K562 (cell line): ENCODE results near the gene UBL5. TPM values are rescaled to one million over a fixed set of nuclear protein-coding genes. Genes with fewer than 3 reads are reported as not detected.

Experiments used
- DACH1 ChIP-seq: fragments of 450-650 bp; IDR thresholded peaks from 2 replicates; pipeline ENCODE4 v1.6.1; 2018; ENCODE audit not compliant: partially characterized antibody
- ESRRA ChIP-seq: fragments of 450-650 bp; IDR thresholded peaks from 2 replicates; pipeline ENCODE4 v1.6.1; 2014; ENCODE audit warnings: low read depth, mild to moderate bottlenecking, moderate library complexity, borderline replicate concordance
- MAFG ChIP-seq: fragments of 450-650 bp; conservative IDR thresholded peaks from 2 replicates; pipeline ENCODE4 v1.6.1; 2016; ENCODE audit warnings: missing genetic modification characterization, missing compliant biosample characterization
- MED1 ChIP-seq: sonication (generic); formaldehyde crosslinking; IDR thresholded peaks from 2 replicates; pipeline ENCODE4 v1.8.1; 2023; ENCODE audit warnings: missing genetic modification reagents, borderline replicate concordance
- SIN3A ChIP-seq, 2 experiments: fragments of 150-350 bp in 1 of 2; IDR thresholded peaks; 2 replicates each; pipeline ENCODE4 v1.6.1; 2011 to 2016; ENCODE audit warnings: borderline replicate concordance in 2 of 2, low read depth in 2 of 2, low read length in 2 of 2, mild to moderate bottlenecking in 2 of 2, moderate library complexity in 2 of 2; ENCODE audit not compliant: control insufficient read depth in 1 of 2
- SREBF2 ChIP-seq: sonication (generic); formaldehyde crosslinking; IDR thresholded peaks from 2 replicates; pipeline ENCODE4 v1.4.0; 2020; ENCODE audit warnings: mild to moderate bottlenecking, missing genetic modification reagents
- TAF7 ChIP-seq: fragments of 450-650 bp; IDR thresholded peaks from 2 replicates; pipeline ENCODE4 v1.6.1; 2016; ENCODE audit warnings: missing genetic modification characterization, missing compliant biosample characterization
- ZFP30 ChIP-seq: fragments of 250-450 bp; sonication (Bioruptor Pico); IDR thresholded peaks from 2 replicates; pipeline ENCODE4 v1.8.0; 2022; ENCODE audit warnings: moderate library complexity, mild to moderate bottlenecking, inconsistent platforms, borderline replicate concordance
- ZNF561 ChIP-seq: fragments of 450-650 bp; formaldehyde crosslinking; conservative IDR thresholded peaks from 2 replicates; pipeline ENCODE4 v1.4.0; 2020; ENCODE audit warnings: mild to moderate bottlenecking, moderate library complexity
- ZNF764 ChIP-seq: fragments of 250-450 bp; sonication (Bioruptor Pico); IDR thresholded peaks from 2 replicates; pipeline ENCODE4 v1.4.0; 2020; ENCODE audit warnings: low read depth, mild to moderate bottlenecking, moderate library complexity
- polyA plus RNA-seq, 8 experiments: library from polyadenylated mRNA; depleted of rRNA in 4 of 8; stranded (reverse) in 5 of 8; unstranded in 3 of 8; fragments of >200 nt; fragmentation: Nextera tagmentation in 2 of 8; fragmentation: Illumina TruSeq in 1 of 8; extraction: Ambion mirVana in 2 of 8; extraction: Trizol in 1 of 8; gene quantifications; 2 replicates each; pipeline versions ENCODE4 v1.2.1 to v1.2.3, GENCODE V29; 2011 to 2014; ENCODE audit warnings: inconsistent platforms in 1 of 8, missing spikeins in 1 of 8
- total RNA-seq, 7 experiments: library from RNA; depleted of rRNA in 6 of 7; stranded (reverse); fragments of >200 nt in 6 of 7; fragmentation: Illumina TruSeq in 2 of 7; extraction: Trizol in 2 of 7; gene quantifications; 2 replicates each; pipeline versions ENCODE4 v1.2.1 to v1.2.3, GENCODE V29; 2011 to 2021; ENCODE audit warnings: low replicate concordance in 1 of 7
- TF ChIP-seq, protein P1 (sequence below), 2 experiments: fragments of 150-350 bp in 1 of 2; IDR thresholded peaks; 2 replicates each; pipeline ENCODE4 v1.6.1; 2012 to 2016; ENCODE audit warnings: low read depth in 2 of 2, low read length in 2 of 2, mild to moderate bottlenecking in 1 of 2, moderate library complexity in 1 of 2
- TF ChIP-seq, protein P2 (sequence below): sonication (generic); formaldehyde crosslinking; IDR thresholded peaks from 2 replicates; pipeline ENCODE4 v1.8.0; 2022; ENCODE audit warnings: mild to moderate bottlenecking, missing genetic modification reagents
- TF ChIP-seq, protein P3 (sequence below): fragments of 450-650 bp; IDR thresholded peaks from 2 replicates; pipeline ENCODE4 v1.6.1; 2016; ENCODE audit warnings: antibody characterized with exemption
- TF ChIP-seq, protein P4 (sequence below), 2 experiments: fragments of 250-450 bp in 1 of 2; fragments of 450-650 bp in 1 of 2; sonication (Bioruptor Pico) in 1 of 2; IDR thresholded peaks; 2 replicates each; pipeline versions ENCODE4 v1.6.1 to v1.8.0; 2016 to 2021; ENCODE audit warnings: mild to moderate bottlenecking in 2 of 2, moderate library complexity in 2 of 2, missing compliant biosample characterization in 1 of 2, missing genetic modification characterization in 1 of 2
- TF ChIP-seq, protein P5 (sequence below): fragments of 200-800 bp; sonication (Bioruptor generic); IDR thresholded peaks from 2 replicates; pipeline ENCODE4 v1.6.1; 2017; ENCODE audit warnings: missing genetic modification characterization, missing compliant biosample characterization
- TF ChIP-seq, protein P6 (sequence below): fragments of 450-650 bp; conservative IDR thresholded peaks from 2 replicates; pipeline ENCODE4 v1.6.1; 2016; ENCODE audit warnings: missing genetic modification characterization, low read depth, mild to moderate bottlenecking, missing compliant biosample characterization, moderate library complexity

Gene UBL5
- total and polyA plus RNA-seq, 9 of the 15 experiments (the other 6 are each of a cell fraction or from before 2014, with no cell fraction given) = 410 to 1,266 (median 613) TPM

DNA sequence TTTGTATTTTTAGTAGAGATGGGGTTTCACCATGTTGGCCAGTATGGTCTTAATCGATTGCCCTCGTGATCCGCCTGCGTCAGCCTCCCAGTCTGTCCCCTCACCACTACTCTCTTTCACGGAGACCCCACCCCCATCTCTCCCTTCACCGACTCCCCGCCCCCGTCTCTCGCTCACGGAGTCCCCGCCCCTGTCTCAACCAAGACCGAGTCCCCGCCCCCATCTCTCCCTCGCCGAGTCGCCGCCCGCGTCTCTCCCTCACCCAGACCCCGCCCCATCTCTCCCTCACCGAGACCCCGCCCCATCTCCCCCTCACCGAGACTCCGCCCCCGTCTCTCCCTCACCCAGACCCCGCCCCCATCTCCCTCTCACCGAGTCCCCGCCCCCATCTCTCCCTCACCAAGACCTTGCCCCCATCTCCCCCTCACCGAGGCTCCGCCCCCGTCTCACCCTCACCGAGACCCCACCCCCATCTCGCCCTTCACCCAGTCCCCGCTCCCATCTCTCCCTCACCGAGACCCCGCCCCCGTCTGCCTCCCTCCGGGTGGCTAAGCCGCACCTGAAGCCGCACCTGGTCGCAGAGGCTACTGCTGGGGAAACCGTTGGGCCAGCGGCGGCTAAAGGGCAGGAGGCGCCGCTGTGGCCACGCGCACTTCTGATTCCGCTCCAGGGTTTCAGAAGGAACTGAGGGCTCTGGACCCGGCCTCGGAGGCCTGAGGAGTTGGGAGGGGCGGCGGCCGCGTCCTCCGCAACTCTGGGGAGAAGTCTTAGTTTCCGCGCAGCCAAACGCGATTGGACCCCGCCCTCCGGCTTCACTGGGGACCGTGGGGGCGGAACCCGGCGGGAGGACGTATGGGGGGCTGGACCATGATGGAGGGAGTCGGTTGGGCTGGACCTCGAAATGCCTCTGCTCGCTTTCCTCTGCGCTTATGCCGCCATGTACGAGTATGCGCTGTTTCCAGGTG is 42.1 kb upstream of the UBL5 start (continued):
- TF ChIP-seq, protein P1, sequence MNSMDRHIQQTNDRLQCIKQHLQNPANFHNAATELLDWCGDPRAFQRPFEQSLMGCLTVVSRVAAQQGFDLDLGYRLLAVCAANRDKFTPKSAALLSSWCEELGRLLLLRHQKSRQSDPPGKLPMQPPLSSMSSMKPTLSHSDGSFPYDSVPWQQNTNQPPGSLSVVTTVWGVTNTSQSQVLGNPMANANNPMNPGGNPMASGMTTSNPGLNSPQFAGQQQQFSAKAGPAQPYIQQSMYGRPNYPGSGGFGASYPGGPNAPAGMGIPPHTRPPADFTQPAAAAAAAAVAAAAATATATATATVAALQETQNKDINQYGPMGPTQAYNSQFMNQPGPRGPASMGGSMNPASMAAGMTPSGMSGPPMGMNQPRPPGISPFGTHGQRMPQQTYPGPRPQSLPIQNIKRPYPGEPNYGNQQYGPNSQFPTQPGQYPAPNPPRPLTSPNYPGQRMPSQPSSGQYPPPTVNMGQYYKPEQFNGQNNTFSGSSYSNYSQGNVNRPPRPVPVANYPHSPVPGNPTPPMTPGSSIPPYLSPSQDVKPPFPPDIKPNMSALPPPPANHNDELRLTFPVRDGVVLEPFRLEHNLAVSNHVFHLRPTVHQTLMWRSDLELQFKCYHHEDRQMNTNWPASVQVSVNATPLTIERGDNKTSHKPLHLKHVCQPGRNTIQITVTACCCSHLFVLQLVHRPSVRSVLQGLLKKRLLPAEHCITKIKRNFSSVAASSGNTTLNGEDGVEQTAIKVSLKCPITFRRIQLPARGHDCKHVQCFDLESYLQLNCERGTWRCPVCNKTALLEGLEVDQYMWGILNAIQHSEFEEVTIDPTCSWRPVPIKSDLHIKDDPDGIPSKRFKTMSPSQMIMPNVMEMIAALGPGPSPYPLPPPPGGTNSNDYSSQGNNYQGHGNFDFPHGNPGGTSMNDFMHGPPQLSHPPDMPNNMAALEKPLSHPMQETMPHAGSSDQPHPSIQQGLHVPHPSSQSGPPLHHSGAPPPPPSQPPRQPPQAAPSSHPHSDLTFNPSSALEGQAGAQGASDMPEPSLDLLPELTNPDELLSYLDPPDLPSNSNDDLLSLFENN (IDR thresholded peaks at IDR 0.05; ENCODE audit: low read depth in 2 of 2, low read length in 2 of 2) = peak in 1 of 2 experiments; percentile 53; a peak in 1 of 4 replicates
- TF ChIP-seq, protein P2, sequence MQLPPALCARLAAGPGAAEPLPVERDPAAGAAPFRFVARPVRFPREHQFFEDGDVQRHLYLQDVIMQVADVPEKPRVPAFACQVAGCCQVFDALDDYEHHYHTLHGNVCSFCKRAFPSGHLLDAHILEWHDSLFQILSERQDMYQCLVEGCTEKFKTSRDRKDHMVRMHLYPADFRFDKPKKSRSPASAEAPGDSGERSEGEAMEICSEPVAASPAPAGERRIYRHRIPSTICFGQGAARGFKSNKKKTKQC (CRISPR knock-in tag) = no peak
- no peak; the same call in 1 of the 2 replicates for TF ChIP-seq TAF7 (tag)
- TF ChIP-seq ESRRA = peak; percentile 73; the same call in 1 of the 2 replicates
- TF ChIP-seq, protein P3, sequence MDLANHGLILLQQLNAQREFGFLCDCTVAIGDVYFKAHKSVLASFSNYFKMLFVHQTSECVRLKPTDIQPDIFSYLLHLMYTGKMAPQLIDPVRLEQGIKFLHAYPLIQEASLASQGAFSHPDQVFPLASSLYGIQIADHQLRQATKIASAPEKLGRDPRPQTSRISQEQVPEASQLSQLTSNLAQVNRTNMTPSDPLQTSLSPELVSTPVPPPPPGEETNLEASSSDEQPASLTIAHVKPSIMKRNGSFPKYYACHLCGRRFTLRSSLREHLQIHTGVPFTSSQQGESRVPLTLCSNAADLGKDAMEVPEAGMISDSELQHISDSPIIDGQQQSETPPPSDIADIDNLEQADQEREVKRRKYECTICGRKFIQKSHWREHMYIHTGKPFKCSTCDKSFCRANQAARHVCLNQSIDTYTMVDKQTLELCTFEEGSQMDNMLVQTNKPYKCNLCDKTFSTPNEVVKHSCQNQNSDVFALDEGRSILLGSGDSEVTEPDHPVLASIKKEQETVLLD = peak; percentile 57; the same call in 1 of the 2 replicates
- no peak for TF ChIP-seq ZNF561 (CRISPR knock-in tag)
- TF ChIP-seq, protein P4, sequence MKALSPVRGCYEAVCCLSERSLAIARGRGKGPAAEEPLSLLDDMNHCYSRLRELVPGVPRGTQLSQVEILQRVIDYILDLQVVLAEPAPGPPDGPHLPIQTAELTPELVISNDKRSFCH (CRISPR knock-in tag; IDR thresholded peaks at IDR 0.05) = no peak
- TF ChIP-seq, protein P4 (tag; IDR thresholded peaks at IDR 0.05) = 0 out of 2 replicates have a peak, but pooled peaks have one; percentile 52
- no peak for TF ChIP-seq ZFP30 (CRISPR knock-in tag)
- TF ChIP-seq SIN3A (IDR thresholded peaks at IDR 0.05; ENCODE audit: borderline replicate concordance in 2 of 2, control insufficient read depth in 1 of 2, low read depth in 2 of 2, low read length in 2 of 2) = peak in 1 of 2 experiments; percentile 35; a peak in 1 of 4 replicates
- TF ChIP-seq, protein P5, sequence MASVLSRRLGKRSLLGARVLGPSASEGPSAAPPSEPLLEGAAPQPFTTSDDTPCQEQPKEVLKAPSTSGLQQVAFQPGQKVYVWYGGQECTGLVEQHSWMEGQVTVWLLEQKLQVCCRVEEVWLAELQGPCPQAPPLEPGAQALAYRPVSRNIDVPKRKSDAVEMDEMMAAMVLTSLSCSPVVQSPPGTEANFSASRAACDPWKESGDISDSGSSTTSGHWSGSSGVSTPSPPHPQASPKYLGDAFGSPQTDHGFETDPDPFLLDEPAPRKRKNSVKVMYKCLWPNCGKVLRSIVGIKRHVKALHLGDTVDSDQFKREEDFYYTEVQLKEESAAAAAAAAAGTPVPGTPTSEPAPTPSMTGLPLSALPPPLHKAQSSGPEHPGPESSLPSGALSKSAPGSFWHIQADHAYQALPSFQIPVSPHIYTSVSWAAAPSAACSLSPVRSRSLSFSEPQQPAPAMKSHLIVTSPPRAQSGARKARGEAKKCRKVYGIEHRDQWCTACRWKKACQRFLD (CRISPR knock-in tag) = no peak
- TF ChIP-seq MED1 (CRISPR knock-in tag) = no peak
- no peak for TF ChIP-seq SREBF2
- TF ChIP-seq, protein P6, sequence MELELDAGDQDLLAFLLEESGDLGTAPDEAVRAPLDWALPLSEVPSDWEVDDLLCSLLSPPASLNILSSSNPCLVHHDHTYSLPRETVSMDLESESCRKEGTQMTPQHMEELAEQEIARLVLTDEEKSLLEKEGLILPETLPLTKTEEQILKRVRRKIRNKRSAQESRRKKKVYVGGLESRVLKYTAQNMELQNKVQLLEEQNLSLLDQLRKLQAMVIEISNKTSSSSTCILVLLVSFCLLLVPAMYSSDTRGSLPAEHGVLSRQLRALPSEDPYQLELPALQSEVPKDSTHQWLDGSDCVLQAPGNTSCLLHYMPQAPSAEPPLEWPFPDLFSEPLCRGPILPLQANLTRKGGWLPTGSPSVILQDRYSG = no peak
- no peak for TF ChIP-seq DACH1
- no peak for TF ChIP-seq ZNF764 (CRISPR knock-in tag)
- no peak for TF ChIP-seq MAFG (tag)
